ENCODE measurements around the gene KRT38.

KRT38 gene

GRCh38 chr17:41468346-41468745, 27.6 kb upstream of the KRT38 start:
- Mint-ChIP-seq H3K36me3 (no peaks in the 10 kb centered on the region), H3K4me1 (no peaks in the 10 kb centered on the region), H3K27ac (no peak overlapping the region), H3K4me3 (no peak overlapping the region), H3K9me3 (peaks cover 3% of the 10 kb centered on the region), H3K27me3 (peaks cover 56% of the 10 kb centered on the region)
- ATAC-seq, result no peak

GRCh38 chr17:41467561-41467960, 26.8 kb upstream of the KRT38 start:
- H3K27me3 Mint-ChIP-seq, result peaks cover 54% of the 10 kb centered on the region
- H3K27ac Mint-ChIP-seq, result no peak overlapping the region
- H3K4me1 Mint-ChIP-seq, result no peaks in the 10 kb centered on the region
- no peak for ATAC-seq
- H3K36me3 Mint-ChIP-seq, result no peaks in the 10 kb centered on the region
- H3K9me3 Mint-ChIP-seq, result peaks cover 3% of the 10 kb centered on the region
- no peak overlapping the region for H3K4me3 Mint-ChIP-seq

DNA sequence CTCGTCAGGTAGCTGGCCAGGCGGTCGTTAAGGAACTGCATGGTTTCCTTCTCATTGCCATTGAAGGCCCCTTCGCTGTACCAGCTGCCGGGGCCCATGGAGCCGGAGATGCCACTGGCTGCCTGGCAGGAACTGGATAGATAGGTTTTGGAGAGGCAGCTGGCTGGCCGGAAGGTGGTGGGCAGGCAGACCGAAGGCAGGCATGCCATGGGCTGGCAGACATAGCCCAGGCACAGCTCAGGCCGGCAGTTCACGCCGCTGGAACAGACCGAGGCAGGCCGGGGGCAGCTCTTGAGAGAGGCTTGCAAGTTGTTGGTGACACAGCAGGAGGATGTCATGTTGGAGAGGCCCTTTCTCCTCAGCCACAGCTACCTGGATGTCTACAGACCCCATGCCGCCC, 26.2 kb upstream of the KRT38 start, which contains the start of gene KRT32:
Gene KRT32, minus strand, starts transcription at position 399 of the 400 bp plus-strand sequence. Its CDS starts 61 bp downstream, at position 338.
- no peaks in the 10 kb centered on the region for H3K4me1 Mint-ChIP-seq
- peaks cover 56% of the 10 kb centered on the region for H3K27me3 Mint-ChIP-seq
- ATAC-seq, result no peak

DNA sequence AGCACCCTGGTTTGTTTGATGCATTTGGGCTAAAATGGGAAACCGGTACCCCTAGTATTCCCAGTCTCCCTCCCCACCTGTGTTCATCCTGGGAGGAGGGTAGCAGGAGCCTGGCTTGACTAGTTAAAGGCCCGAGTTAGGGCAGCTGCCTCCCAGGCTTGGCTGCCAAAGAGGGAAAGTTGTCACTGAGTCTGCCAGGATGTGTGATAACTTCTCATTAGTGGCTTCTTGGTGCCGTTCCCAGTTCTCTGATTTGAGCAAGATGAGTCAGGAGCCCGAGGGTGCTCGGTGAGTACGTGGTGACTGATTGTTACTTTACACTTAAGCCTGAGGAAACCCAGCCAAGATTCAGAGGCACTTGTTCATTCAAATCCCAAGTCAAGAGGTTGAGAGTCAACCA, 23.9 kb upstream of the KRT38 start:
- ATAC-seq, result no peak
- H3K36me3 Mint-ChIP-seq, result no peaks in the 10 kb centered on the region
- H3K27ac Mint-ChIP-seq, result no peak overlapping the region
- H3K4me3 Mint-ChIP-seq, result no peak overlapping the region
- peaks cover 3% of the 10 kb centered on the region for H3K9me3 Mint-ChIP-seq
- H3K4me1 Mint-ChIP-seq, result no peaks in the 10 kb centered on the region
- peaks cover 59% of the 10 kb centered on the region for H3K27me3 Mint-ChIP-seq

More for the DNA sequence above, 26.2 kb upstream of the KRT38 start, which contains the start of gene KRT32:
- Mint-ChIP-seq H3K27ac (no peak within 1 kb of the TSS), H3K4me3 (no peak within 1 kb of the TSS), H3K9me3 (peaks cover 3% of the 10 kb centered on the region), H3K36me3 (no peaks in the 10 kb centered on the region)

DNA sequence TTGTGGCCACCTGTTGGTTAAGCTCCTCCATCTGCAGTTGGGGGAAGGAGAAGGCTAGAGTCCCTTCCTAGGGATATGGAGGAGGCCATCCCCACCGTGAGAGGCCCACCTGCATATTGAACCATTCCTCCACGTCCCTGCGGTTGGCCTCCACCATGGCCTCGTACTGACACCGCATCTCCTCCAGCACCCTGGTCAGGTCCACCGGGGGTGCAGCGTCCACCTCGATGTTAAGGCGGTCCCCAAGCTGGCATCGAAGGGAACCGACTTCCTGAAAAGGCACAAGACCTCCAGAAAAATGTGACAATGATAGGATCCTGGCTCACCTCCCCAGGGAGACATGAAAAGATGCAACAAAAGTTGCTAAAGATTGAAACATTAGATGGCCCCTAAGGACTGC, 23.4 kb upstream of the KRT38 start:
- peaks cover 56% of the 10 kb centered on the region for H3K27me3 Mint-ChIP-seq
- ATAC-seq, result no peak
- no peaks in the 10 kb centered on the region for H3K36me3 Mint-ChIP-seq
- no peak overlapping the region for H3K27ac Mint-ChIP-seq
- H3K9me3 Mint-ChIP-seq, result peaks cover 3% of the 10 kb centered on the region
- H3K4me3 Mint-ChIP-seq, result no peak overlapping the region
- H3K4me1 Mint-ChIP-seq, result no peaks in the 10 kb centered on the region

DNA sequence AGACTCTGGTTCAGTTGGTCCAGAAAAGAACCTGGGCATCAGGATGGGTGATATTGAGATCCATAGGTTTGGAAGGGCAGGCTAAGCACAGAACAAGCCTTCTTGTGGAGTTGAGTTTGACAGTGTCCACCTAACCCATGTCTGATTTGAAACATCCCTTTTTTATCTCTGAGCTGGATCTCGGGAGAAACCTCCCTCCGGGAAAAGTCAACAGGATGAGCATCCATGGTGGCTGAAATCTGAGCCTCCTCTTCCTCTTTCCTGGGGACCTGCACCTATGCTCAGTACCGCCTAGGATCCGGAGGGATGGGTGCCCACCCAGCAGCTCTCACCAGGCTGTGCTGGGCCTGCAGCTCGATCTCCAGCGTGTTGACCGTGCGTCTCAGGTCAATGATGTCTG, 23.0 kb upstream of the KRT38 start:
- ATAC-seq, result no peak
- peaks cover 3% of the 10 kb centered on the region for H3K9me3 Mint-ChIP-seq
- H3K4me3 Mint-ChIP-seq, result no peak overlapping the region
- H3K27ac Mint-ChIP-seq, result no peak overlapping the region
- peaks cover 52% of the 10 kb centered on the region for H3K27me3 Mint-ChIP-seq
- H3K4me1 Mint-ChIP-seq, result no peaks in the 10 kb centered on the region
- H3K36me3 Mint-ChIP-seq, result no peaks in the 10 kb centered on the region

GRCh38 chr17:41462705-41463104, 21.9 kb upstream of the KRT38 start:
- ATAC-seq, result no peak
- H3K4me1 Mint-ChIP-seq, result no peaks in the 10 kb centered on the region
- no peaks in the 10 kb centered on the region for H3K36me3 Mint-ChIP-seq
- no peaks in the 10 kb centered on the region for H3K9me3 Mint-ChIP-seq
- peaks cover 49% of the 10 kb centered on the region for H3K27me3 Mint-ChIP-seq
- H3K27ac Mint-ChIP-seq, result no peak overlapping the region
- H3K4me3 Mint-ChIP-seq, result no peak overlapping the region

GRCh38 chr17:41457676-41458075, 16.9 kb upstream of the KRT38 start:
- Mint-ChIP-seq H3K9me3 (no peaks in the 10 kb centered on the region), H3K27ac (no peak overlapping the region), H3K27me3 (peaks cover 17% of the 10 kb centered on the region), H3K4me1 (no peaks in the 10 kb centered on the region), H3K4me3 (no peak overlapping the region), H3K36me3 (no peaks in the 10 kb centered on the region)
- no peak for ATAC-seq

DNA sequence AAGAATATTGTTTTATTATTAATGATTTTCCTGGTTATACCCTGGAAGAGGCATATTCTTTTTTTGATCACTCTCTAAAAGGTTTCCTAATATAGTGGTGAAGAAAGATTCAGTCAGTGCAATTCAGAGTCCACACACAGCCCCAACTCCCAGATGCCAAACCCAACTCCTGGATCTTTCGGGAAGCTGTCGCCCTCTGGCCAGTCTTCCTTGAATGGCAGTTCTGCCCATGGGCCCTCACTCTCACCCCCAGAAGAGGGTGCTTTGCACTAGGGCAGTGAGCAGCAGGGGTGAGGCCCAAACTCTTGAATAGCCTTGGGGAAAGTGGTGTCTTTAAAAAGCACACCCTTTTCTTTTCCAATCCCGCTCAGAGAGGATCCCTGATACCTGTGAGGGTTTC, 15.4 kb upstream of the KRT38 start:
- no peak overlapping the region for H3K27ac Mint-ChIP-seq
- H3K27me3 Mint-ChIP-seq, result peaks cover 12% of the 10 kb centered on the region
- ATAC-seq, result no peak
- no peaks in the 10 kb centered on the region for H3K36me3 Mint-ChIP-seq
- H3K4me1 Mint-ChIP-seq, result no peaks in the 10 kb centered on the region
- no peaks in the 10 kb centered on the region for H3K9me3 Mint-ChIP-seq
- no peak overlapping the region for H3K4me3 Mint-ChIP-seq

GRCh38 chr17:41455236-41455635, 14.5 kb upstream of the KRT38 start:
- Mint-ChIP-seq H3K27me3 (peaks cover 21% of the 10 kb centered on the region), H3K27ac (no peak overlapping the region), H3K36me3 (no peaks in the 10 kb centered on the region), H3K4me3 (no peak overlapping the region), H3K4me1 (no peaks in the 10 kb centered on the region), H3K9me3 (no peaks in the 10 kb centered on the region)
- ATAC-seq, result no peak

DNA sequence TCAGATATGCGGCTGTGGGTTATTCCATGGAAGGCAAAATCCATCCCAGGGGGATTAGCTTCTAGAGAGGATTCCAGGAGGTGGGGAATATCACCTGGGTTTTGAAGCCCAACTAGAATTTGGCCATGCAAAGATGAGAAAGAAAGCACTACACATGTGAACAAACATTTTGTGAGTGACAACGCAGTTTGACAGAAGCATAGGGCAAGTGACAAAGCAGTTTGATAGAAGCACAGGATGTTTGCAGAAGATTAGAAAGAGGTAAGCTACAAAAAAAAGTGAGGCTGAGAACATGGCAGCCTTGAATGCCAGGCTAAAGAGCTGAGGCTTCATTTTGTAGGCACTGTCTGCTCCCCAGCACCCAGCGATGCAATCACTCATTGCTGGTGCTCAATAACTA, 12.3 kb upstream of the KRT38 start:
- H3K9me3 Mint-ChIP-seq, result no peaks in the 10 kb centered on the region
- no peaks in the 10 kb centered on the region for H3K4me1 Mint-ChIP-seq
- ATAC-seq, result no peak
- no peaks in the 10 kb centered on the region for H3K36me3 Mint-ChIP-seq
- no peak overlapping the region for H3K4me3 Mint-ChIP-seq
- H3K27me3 Mint-ChIP-seq, result peaks cover 36% of the 10 kb centered on the region
- no peak overlapping the region for H3K27ac Mint-ChIP-seq

DNA sequence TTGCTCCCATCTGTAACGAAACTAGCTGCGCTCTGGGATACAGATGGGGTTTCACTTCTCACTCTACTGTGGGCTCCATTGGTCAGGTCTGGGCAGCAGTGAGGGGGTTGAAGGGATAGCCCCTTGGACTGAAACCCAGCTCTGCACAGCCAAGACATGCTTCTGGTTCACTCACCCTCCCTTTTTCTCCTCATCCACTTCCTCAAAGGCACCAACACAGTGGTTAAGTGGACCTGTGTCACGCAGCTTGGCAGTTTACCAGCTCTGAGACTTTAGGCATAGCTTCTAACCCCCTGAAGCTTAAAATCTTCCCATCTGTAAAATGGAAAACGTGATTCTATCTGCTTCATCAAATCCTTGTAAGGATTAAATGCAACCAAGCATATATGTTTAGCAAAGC, 11.5 kb upstream of the KRT38 start:
- Mint-ChIP-seq H3K27ac (no peak overlapping the region), H3K9me3 (no peaks in the 10 kb centered on the region), H3K4me3 (no peak overlapping the region), H3K4me1 (no peaks in the 10 kb centered on the region), H3K36me3 (no peaks in the 10 kb centered on the region), H3K27me3 (peaks cover 35% of the 10 kb centered on the region)
- ATAC-seq, result no peak

- H3K27me3 Mint-ChIP-seq, result peaks cover 35% of the 10 kb centered on the region
- no peak overlapping the region for H3K4me3 Mint-ChIP-seq
- no peaks in the 10 kb centered on the region for H3K9me3 Mint-ChIP-seq
- no peak for ATAC-seq
- no peaks in the 10 kb centered on the region for H3K4me1 Mint-ChIP-seq
- no peak overlapping the region for H3K27ac Mint-ChIP-seq
- H3K36me3 Mint-ChIP-seq, result no peaks in the 10 kb centered on the region
Observed at GRCh38 chr17:41451154-41451728, 10.5 kb upstream of the KRT38 start.

GRCh38 chr17:41449008-41449407, 8.2 kb upstream of the KRT38 start:
- H3K4me3 Mint-ChIP-seq, result no peak overlapping the region
- peaks cover 53% of the 10 kb centered on the region for H3K27me3 Mint-ChIP-seq
- H3K36me3 Mint-ChIP-seq, result no peaks in the 10 kb centered on the region
- no peak overlapping the region for H3K27ac Mint-ChIP-seq
- no peaks in the 10 kb centered on the region for H3K4me1 Mint-ChIP-seq
- ATAC-seq, result peak; percentile 7
- no peaks in the 10 kb centered on the region for H3K9me3 Mint-ChIP-seq

DNA sequence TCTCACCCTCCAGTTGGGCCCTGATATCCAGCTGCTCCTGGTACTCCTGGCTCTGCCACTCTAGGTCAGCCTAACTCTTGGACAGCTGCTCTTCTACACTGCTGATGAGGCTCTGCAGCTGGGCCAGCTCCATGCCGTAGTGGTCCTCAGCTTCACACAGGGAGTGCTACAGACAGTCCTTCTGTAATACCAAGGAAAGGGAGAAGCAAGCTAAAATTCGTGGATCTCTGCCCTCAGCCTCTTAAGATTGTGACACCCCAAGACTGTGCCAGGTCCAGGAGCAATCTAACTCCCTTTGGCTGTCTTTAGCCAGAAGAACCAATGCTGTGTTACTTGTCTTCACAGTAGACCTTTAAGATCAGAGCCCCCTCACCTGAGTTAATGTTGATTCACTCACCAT, 7.7 kb upstream of the KRT38 start:
- H3K4me1 Mint-ChIP-seq, result no peaks in the 10 kb centered on the region
- H3K9me3 Mint-ChIP-seq, result no peaks in the 10 kb centered on the region
- H3K27me3 Mint-ChIP-seq, result peaks cover 56% of the 10 kb centered on the region
- no peak overlapping the region for H3K27ac Mint-ChIP-seq
- H3K4me3 Mint-ChIP-seq, result no peak overlapping the region
- no peaks in the 10 kb centered on the region for H3K36me3 Mint-ChIP-seq
- no peak for ATAC-seq

- ATAC-seq, result no peak
- H3K36me3 Mint-ChIP-seq, result no peaks in the 10 kb centered on the region
- peaks cover 72% of the 10 kb centered on the region for H3K27me3 Mint-ChIP-seq
- H3K4me1 Mint-ChIP-seq, result no peaks in the 10 kb centered on the region
- H3K9me3 Mint-ChIP-seq, result no peaks in the 10 kb centered on the region
- no peak overlapping the region for H3K4me3 Mint-ChIP-seq
- H3K27ac Mint-ChIP-seq, result no peak overlapping the region
Observed at GRCh38 chr17:41446806-41447205, 6.0 kb upstream of the KRT38 start.

GRCh38 chr17:41444640-41445039, 3.9 kb upstream of the KRT38 start:
- Mint-ChIP-seq H3K27ac (no peak overlapping the region), H3K36me3 (no peaks in the 10 kb centered on the region), H3K4me3 (no peak overlapping the region), H3K4me1 (no peaks in the 10 kb centered on the region), H3K9me3 (no peaks in the 10 kb centered on the region), H3K27me3 (peaks cover 73% of the 10 kb centered on the region)
- no peak for ATAC-seq

Measured in stimulated activated memory B cell treated with anti-CD40 and anti-IgM and Interleukin-4, amounts not matched to agents 10 μg/mL and 1 μg/mL and 100 μg/mL, for 72 hours (primary cell).